GM19238 (cell line): ENCODE data around the gene RAF1.
"Not testable (repeated sequence)": the region's sequence is repeated elsewhere in the genome, so short reads cannot be mapped to it uniquely, and the experiment has no call there.

Experiments
- DNase-seq: peaks from one replicate; pipeline ENCODE4 v3.0.0; 2011; ENCODE audit warnings: low spot score; ENCODE audit not compliant: insufficient read length

Gene RAF1

GRCh38 chr3:12677616-12678015, 13.7 kb upstream of the RAF1 start:
- DNase-seq, result no peak

GRCh38 chr3:12675115-12675810, 11.3 kb upstream of the RAF1 start:
- DNase-seq, result no peak

- not testable (repeated sequence) for DNase-seq
Measured at GRCh38 chr3:12673956-12674736, 10.2 kb upstream of the RAF1 start.

GRCh38 chr3:12671120-12671450, 7.2 kb upstream of the RAF1 start:
- no peak for DNase-seq

GRCh38 chr3:12670365-12671119, 6.6 kb upstream of the RAF1 start:
- no peak for DNase-seq

- peak; percentile 38 for DNase-seq
Measured at GRCh38 chr3:12663401-12663935, 449 bp downstream of the RAF1 start.

- no peak for DNase-seq
Measured at GRCh38 chr3:12662593-12663400, 1.1 kb downstream of the RAF1 start.

GRCh38 chr3:12661926-12662592, 1.9 kb downstream of the RAF1 start:
- DNase-seq, result no peak

- DNase-seq, result not testable (repeated sequence)
Measured at GRCh38 chr3:12661375-12661774, 2.5 kb downstream of the RAF1 start.

GRCh38 chr3:12660196-12660595, 3.7 kb downstream of the RAF1 start:
- no peak for DNase-seq

- DNase-seq, result no peak
Measured at GRCh38 chr3:12659316-12660015, 4.5 kb downstream of the RAF1 start.

GRCh38 chr3:12658593-12659058, 5.3 kb downstream of the RAF1 start:
- no peak for DNase-seq

GRCh38 chr3:12656850-12657249, 7.1 kb downstream of the RAF1 start:
- no peak for DNase-seq

GRCh38 chr3:12656193-12656592, 7.7 kb downstream of the RAF1 start:
- no peak for DNase-seq

- no peak for DNase-seq
Measured at GRCh38 chr3:12655701-12656100, 8.2 kb downstream of the RAF1 start.

- no peak for DNase-seq
Measured at GRCh38 chr3:12653747-12654146, 10.2 kb downstream of the RAF1 start.

GRCh38 chr3:12648384-12648959, 15.4 kb downstream of the RAF1 start:
- DNase-seq, result no peak

GRCh38 chr3:12644331-12644937, 19.5 kb downstream of the RAF1 start:
- no peak for DNase-seq

- no peak for DNase-seq
Measured at GRCh38 chr3:12643724-12644123, 20.2 kb downstream of the RAF1 start.
